GM23338 (cell line): ENCODE measurements around the gene TOM1L2.

Source experiments
- CTCF ChIP-seq, 2 experiments: fragments of 200-600 bp in 1 of 2; sonication (generic) in 1 of 2; conservative IDR thresholded peaks; 2 replicates each; pipeline versions ENCODE4 v1.5.1 to v1.6.1; 2016 to 2017; ENCODE audit warnings: antibody characterized with exemption in 2 of 2, low read depth in 2 of 2, mild to moderate bottlenecking in 2 of 2, moderate library complexity in 1 of 2
- EZH2 ChIP-seq: fragments of 200-600 bp; sonication (generic); IDR thresholded peaks from one replicate; pipeline ENCODE4 v1.8.0; 2017; ENCODE audit warnings: antibody characterized with exemption, mild to moderate bottlenecking, low read depth; ENCODE audit not compliant: unreplicated experiment
- NANOG ChIP-seq: IDR thresholded peaks from 2 replicates; pipeline ENCODE4 v1.6.1; 2016; ENCODE audit warnings: antibody characterized with exemption, borderline replicate concordance
- POLR2AphosphoS5 ChIP-seq: IDR thresholded peaks from 2 replicates; pipeline ENCODE4 v1.6.1; 2016; ENCODE audit warnings: antibody characterized with exemption, low read depth
- REST ChIP-seq: IDR thresholded peaks from one replicate; pipeline ENCODE4 v1.6.1; 2018; ENCODE audit warnings: antibody characterized with exemption; ENCODE audit not compliant: unreplicated experiment

GRCh38 chr17:17849147-17849820 lies 122.9 kb downstream of the TOM1L2 start:
- TF ChIP-seq CTCF (conservative IDR thresholded peaks at IDR 0.05; ENCODE audit: low read depth in 2 of 2) = no peak
- no peak for TF ChIP-seq NANOG
- TF ChIP-seq EZH2 = no peak
- TF ChIP-seq REST = no peak
- no peak for TF ChIP-seq POLR2AphosphoS5
